Subcutaneous abdominal adipose tissue (tissue), 5 donors: ENCODE measurements around the gene ITFG1.
"Not testable (repeated sequence)": the region's sequence is repeated elsewhere in the genome, so short reads cannot be mapped to it uniquely, and the experiment has no call there.

ENCODE experiments used
- H3K27ac ChIP-seq: one replicate; pipeline ENCODE4 v1.7.0; 2013; ENCODE audit warnings: low read depth, mild to moderate bottlenecking, inconsistent platforms, low read length, moderate library complexity
- H3K27me3 ChIP-seq, 5 donors: one replicate each; pipeline ENCODE4 v1.7.0; 2013; ENCODE audit warnings: low read length in 5 of 5, inconsistent platforms in 1 of 5; ENCODE audit not compliant: control insufficient read depth in 5 of 5, insufficient read depth in 4 of 5
- H3K36me3 ChIP-seq, 5 donors: one replicate each; pipeline ENCODE4 v1.7.0; 2013; ENCODE audit warnings: low read length in 5 of 5; ENCODE audit not compliant: control insufficient read depth in 5 of 5, insufficient read depth in 5 of 5
- H3K4me1 ChIP-seq, 5 donors: one replicate each; pipeline ENCODE4 v1.7.0; 2013; ENCODE audit warnings: low read length in 5 of 5, mild to moderate bottlenecking in 3 of 5, moderate library complexity in 1 of 5; ENCODE audit not compliant: control insufficient read depth in 5 of 5, insufficient read depth in 5 of 5
- H3K4me3 ChIP-seq, 5 donors: one replicate each; pipeline ENCODE4 v1.7.0; 2013; ENCODE audit warnings: low read length in 5 of 5, low read depth in 1 of 5
- H3K9ac ChIP-seq, 5 donors: one replicate each; pipeline ENCODE4 v1.7.0; 2013; ENCODE audit warnings: low read length in 5 of 5, mild to moderate bottlenecking in 4 of 5, moderate library complexity in 3 of 5
- H3K9me3 ChIP-seq, 5 donors: one replicate each; pipeline ENCODE4 v1.7.0; 2013; ENCODE audit warnings: low read length in 5 of 5; ENCODE audit not compliant: control insufficient read depth in 5 of 5
- donor health status: healthy.
- donor health status: healthy.
- donor health status: healthy.
- donor health status: healthy.
- donor health status: healthy.

ITFG1 gene

GRCh38 chr16:47476654-47477345 is 15.9 kb upstream of the ITFG1 start:
- Histone ChIP-seq H3K9ac (no peak overlapping the region), H3K27ac (no peak overlapping the region), H3K27me3 (no peaks in the 10 kb centered on the region), H3K4me1 (peaks cover 0 to 7% (median 3%) of the 10 kb centered on the region in 5 donors), H3K9me3 (no peaks in the 10 kb centered on the region), H3K36me3 (peaks cover 0 to 3% (median 0%) of the 10 kb centered on the region in 5 donors), H3K4me3 (no peak overlapping the region)

- H3K4me3 ChIP-seq: no peak overlapping the region
- peaks cover 0 to 3% (median 0%) of the 10 kb centered on the region in 5 donors for H3K36me3 ChIP-seq
- H3K27ac ChIP-seq: no peak overlapping the region
- peaks cover 0 to 7% (median 3%) of the 10 kb centered on the region in 5 donors for H3K4me1 ChIP-seq
- no peaks in the 10 kb centered on the region for H3K27me3 ChIP-seq
- no peaks in the 10 kb centered on the region for H3K9me3 ChIP-seq
- H3K9ac ChIP-seq: no peak overlapping the region
These were observed 14.9 kb upstream of the ITFG1 start for GRCh38 chr16:47475786-47476185.

GRCh38 chr16:47473792-47474191 is 12.9 kb upstream of the ITFG1 start:
- Histone ChIP-seq H3K9ac (no peak overlapping the region), H3K9me3 (no peaks in the 10 kb centered on the region), H3K27me3 (no peaks in the 10 kb centered on the region), H3K36me3 (peaks cover 0 to 3% (median 0%) of the 10 kb centered on the region in 5 donors), H3K4me3 (no peak overlapping the region), H3K27ac (no peak overlapping the region), H3K4me1 (peaks cover 0 to 7% (median 3%) of the 10 kb centered on the region in 5 donors)

GRCh38 chr16:47473004-47473403 is 12.1 kb upstream of the ITFG1 start:
- not testable (repeated sequence) for H3K4me1 ChIP-seq, H3K27ac ChIP-seq, H3K36me3 ChIP-seq, H3K9ac ChIP-seq, H3K4me3 ChIP-seq, H3K9me3 ChIP-seq, H3K27me3 ChIP-seq

GRCh38 chr16:47470810-47471209 is 9.9 kb upstream of the ITFG1 start:
- Histone ChIP-seq H3K9me3 (no peaks in the 10 kb centered on the region), H3K9ac (no peak overlapping the region), H3K27ac (no peak overlapping the region), H3K36me3 (peaks cover 0 to 3% (median 0%) of the 10 kb centered on the region in 5 donors), H3K27me3 (no peaks in the 10 kb centered on the region), H3K4me1 (peaks cover 1 to 8% (median 3%) of the 10 kb centered on the region in 5 donors), H3K4me3 (no peak overlapping the region)

GRCh38 chr16:47470211-47470610 is 9.3 kb upstream of the ITFG1 start:
- no peak overlapping the region for H3K9ac ChIP-seq
- H3K4me3 ChIP-seq: no peak overlapping the region
- H3K27me3 ChIP-seq: no peaks in the 10 kb centered on the region
- H3K4me1 ChIP-seq: peaks cover under 1 to 8% (median 3%) of the 10 kb centered on the region in 5 donors
- H3K36me3 ChIP-seq: peaks cover 0 to 3% (median 0%) of the 10 kb centered on the region in 5 donors
- no peak overlapping the region for H3K27ac ChIP-seq
- no peaks in the 10 kb centered on the region for H3K9me3 ChIP-seq

- Histone ChIP-seq H3K27me3 (no peaks in the 10 kb centered on the region), H3K4me1 (peaks cover 3 to 11% (median 7%) of the 10 kb centered on the region in 5 donors)
These were observed 8.4 kb upstream of the ITFG1 start for GRCh38 chr16:47469227-47469626.

GRCh38 chr16:47468070-47468689 is 7.3 kb upstream of the ITFG1 start:
- H3K4me1 ChIP-seq: peaks cover 5 to 18% (median 17%) of the 10 kb centered on the region in 5 donors
- H3K9me3 ChIP-seq: not testable (repeated sequence)

More at GRCh38 chr16:47469227-47469626, 8.4 kb upstream of the ITFG1 start:
- no peak overlapping the region for H3K27ac ChIP-seq
- H3K4me3 ChIP-seq: no peak overlapping the region
- no peaks in the 10 kb centered on the region for H3K9me3 ChIP-seq
- peaks cover 0 to 6% (median 0%) of the 10 kb centered on the region in 5 donors for H3K36me3 ChIP-seq
- no peak overlapping the region for H3K9ac ChIP-seq

GRCh38 chr16:47467501-47467900 is 6.6 kb upstream of the ITFG1 start:
- Histone ChIP-seq H3K4me3 (no peak overlapping the region), H3K4me1 (peaks cover 5 to 23% (median 22%) of the 10 kb centered on the region in 5 donors), H3K9ac (no peak overlapping the region), H3K27me3 (no peaks in the 10 kb centered on the region), H3K36me3 (peaks cover 0 to 6% (median 0%) of the 10 kb centered on the region in 5 donors), H3K27ac (no peak overlapping the region), H3K9me3 (no peaks in the 10 kb centered on the region)

More at GRCh38 chr16:47468070-47468689, 7.3 kb upstream of the ITFG1 start:
- not testable (repeated sequence) for H3K36me3 ChIP-seq, H3K4me3 ChIP-seq, H3K9ac ChIP-seq, H3K27ac ChIP-seq, H3K27me3 ChIP-seq

GRCh38 chr16:47465919-47466630 is 5.2 kb upstream of the ITFG1 start:
- peaks cover 5 to 32% (median 29%) of the 10 kb centered on the region in 5 donors for H3K4me1 ChIP-seq

More at GRCh38 chr16:47465919-47466630, 5.2 kb upstream of the ITFG1 start:
- no peak overlapping the region for H3K27ac ChIP-seq
- no peak overlapping the region for H3K4me3 ChIP-seq
- peaks cover 0 to 6% (median 0%) of the 10 kb centered on the region in 5 donors for H3K36me3 ChIP-seq
- H3K9me3 ChIP-seq: no peaks in the 10 kb centered on the region
- no peaks in the 10 kb centered on the region for H3K27me3 ChIP-seq
- peak overlapping the region in 1 of 5 donors; percentile 2 for H3K9ac ChIP-seq
